Measurements from ENCODE around the gene CACNA2D4.

Gene CACNA2D4

GRCh38 chr12:1811948-1812291 lies 106.5 kb downstream of the CACNA2D4 start:
- Histone ChIP-seq H3K9ac (ENCODE audit: low read length) (no peak overlapping the region), H3K27me3 (ENCODE audit: low read depth, low read length) (peaks cover 22% of the 10 kb centered on the region; the same call in 1 of the 2 replicates), H3K79me2 (ENCODE audit: low read length) (no peaks in the 10 kb centered on the region), H3K9me3 (ENCODE audit: insufficient read depth, low read length) (no peaks in the 10 kb centered on the region), H2AFZ (ENCODE audit: low read depth, low read length) (no peak overlapping the region), H3K4me3 (ENCODE audit: low read length) (no peak overlapping the region), H3K36me3 (replicated peaks; ENCODE audit: low read depth, low read length) (no peaks in the 10 kb centered on the region), H3K4me2 (ENCODE audit: low read length) (no peak overlapping the region), H3K27ac (ENCODE audit: low read length) (no peak overlapping the region), H4K20me1 (ENCODE audit: insufficient read depth, low read length) (no peaks in the 10 kb centered on the region), H3K4me1 (ENCODE audit: low read length) (peaks cover 20% of the 10 kb centered on the region)
- no peak for TF ChIP-seq CTCF (IDR thresholded peaks at IDR 0.05; ENCODE audit: low read depth, low read length)
- TF ChIP-seq EZH2phosphoT487 (IDR thresholded peaks at IDR 0.05; ENCODE audit: low read depth), result no peak

GRCh38 chr12:1811281-1811947 lies 107.0 kb downstream of the CACNA2D4 start:
- Histone ChIP-seq H3K27me3 (ENCODE audit: low read depth, low read length) (peaks cover 20% of the 10 kb centered on the region; the same call in 1 of the 2 replicates), H3K27ac (ENCODE audit: low read length) (no peak overlapping the region), H3K4me2 (ENCODE audit: low read length) (no peak overlapping the region), H3K36me3 (replicated peaks; ENCODE audit: low read depth, low read length) (no peaks in the 10 kb centered on the region), H3K4me3 (ENCODE audit: low read length) (no peak overlapping the region), H4K20me1 (ENCODE audit: insufficient read depth, low read length) (no peaks in the 10 kb centered on the region), H3K9ac (ENCODE audit: low read length) (no peak overlapping the region), H3K9me3 (ENCODE audit: insufficient read depth, low read length) (no peaks in the 10 kb centered on the region), H3K79me2 (ENCODE audit: low read length) (no peaks in the 10 kb centered on the region), H2AFZ (ENCODE audit: low read depth, low read length) (no peak overlapping the region), H3K4me1 (ENCODE audit: low read length) (peaks cover 20% of the 10 kb centered on the region)
- TF ChIP-seq CTCF (IDR thresholded peaks at IDR 0.05; ENCODE audit: low read depth, low read length), result no peak
- no peak for TF ChIP-seq EZH2phosphoT487 (IDR thresholded peaks at IDR 0.05; ENCODE audit: low read depth)

GRCh38 chr12:1810931-1811280 lies 107.5 kb downstream of the CACNA2D4 start:
- Histone ChIP-seq H3K9ac (ENCODE audit: low read length) (no peak overlapping the region), H2AFZ (ENCODE audit: low read depth, low read length) (no peak overlapping the region), H3K27me3 (ENCODE audit: low read depth, low read length) (peaks cover 19% of the 10 kb centered on the region; the same call in 1 of the 2 replicates), H3K4me3 (ENCODE audit: low read length) (no peak overlapping the region), H3K4me2 (ENCODE audit: low read length) (no peak overlapping the region), H3K79me2 (ENCODE audit: low read length) (no peaks in the 10 kb centered on the region), H3K9me3 (ENCODE audit: insufficient read depth, low read length) (no peaks in the 10 kb centered on the region), H3K27ac (ENCODE audit: low read length) (no peak overlapping the region), H3K4me1 (ENCODE audit: low read length) (peaks cover 20% of the 10 kb centered on the region), H3K36me3 (replicated peaks; ENCODE audit: low read depth, low read length) (no peaks in the 10 kb centered on the region), H4K20me1 (ENCODE audit: insufficient read depth, low read length) (no peaks in the 10 kb centered on the region)
- TF ChIP-seq EZH2phosphoT487 (IDR thresholded peaks at IDR 0.05; ENCODE audit: low read depth) (no peak), CTCF (IDR thresholded peaks at IDR 0.05; ENCODE audit: low read depth, low read length) (no peak)

GRCh38 chr12:1810201-1810930 lies 108.1 kb downstream of the CACNA2D4 start:
- H3K4me1 ChIP-seq (ENCODE audit: low read length), result peaks cover 20% of the 10 kb centered on the region
- no peaks in the 10 kb centered on the region for H3K36me3 ChIP-seq (replicated peaks; ENCODE audit: low read depth, low read length)
- no peak overlapping the region for H3K27ac ChIP-seq (ENCODE audit: low read length)
- H3K79me2 ChIP-seq (ENCODE audit: low read length), result no peaks in the 10 kb centered on the region
- no peaks in the 10 kb centered on the region for H4K20me1 ChIP-seq (ENCODE audit: insufficient read depth, low read length)
- H3K4me2 ChIP-seq (ENCODE audit: low read length), result no peak overlapping the region
- peaks cover 14% of the 10 kb centered on the region; the same call in 1 of the 2 replicates for H3K27me3 ChIP-seq (ENCODE audit: low read depth, low read length)
- no peaks in the 10 kb centered on the region for H3K9me3 ChIP-seq (ENCODE audit: insufficient read depth, low read length)
- no peak overlapping the region for H3K4me3 ChIP-seq (ENCODE audit: low read length)
- no peak for TF ChIP-seq EZH2phosphoT487 (IDR thresholded peaks at IDR 0.05; ENCODE audit: low read depth)
- no peak for TF ChIP-seq CTCF (IDR thresholded peaks at IDR 0.05; ENCODE audit: low read depth, low read length)
- H3K9ac ChIP-seq (ENCODE audit: low read length), result no peak overlapping the region
- H2AFZ ChIP-seq (ENCODE audit: low read depth, low read length), result no peak overlapping the region
